LNCaP clone FGC (cell line): ENCODE measurements around the gene TBX5.

Experiments used
- DNase-seq: peaks from one replicate; pipeline ENCODE4 v3.0.0-alpha.2; 2011; ENCODE audit warnings: low read depth
- H3K4me3 ChIP-seq: 2 replicates; pipeline ENCODE4 v1.5.1; 2011; ENCODE audit warnings: mild to moderate bottlenecking, low read depth, low read length, control low read depth
- TF ChIP-seq, protein P1 (sequence below): IDR thresholded peaks from 2 replicates; pipeline ENCODE4 v1.5.1; 2012; ENCODE audit warnings: mild to moderate bottlenecking; ENCODE audit not compliant: control insufficient read depth, insufficient read depth; ENCODE audit errors: extremely low read depth

The TBX5 gene

DNA sequence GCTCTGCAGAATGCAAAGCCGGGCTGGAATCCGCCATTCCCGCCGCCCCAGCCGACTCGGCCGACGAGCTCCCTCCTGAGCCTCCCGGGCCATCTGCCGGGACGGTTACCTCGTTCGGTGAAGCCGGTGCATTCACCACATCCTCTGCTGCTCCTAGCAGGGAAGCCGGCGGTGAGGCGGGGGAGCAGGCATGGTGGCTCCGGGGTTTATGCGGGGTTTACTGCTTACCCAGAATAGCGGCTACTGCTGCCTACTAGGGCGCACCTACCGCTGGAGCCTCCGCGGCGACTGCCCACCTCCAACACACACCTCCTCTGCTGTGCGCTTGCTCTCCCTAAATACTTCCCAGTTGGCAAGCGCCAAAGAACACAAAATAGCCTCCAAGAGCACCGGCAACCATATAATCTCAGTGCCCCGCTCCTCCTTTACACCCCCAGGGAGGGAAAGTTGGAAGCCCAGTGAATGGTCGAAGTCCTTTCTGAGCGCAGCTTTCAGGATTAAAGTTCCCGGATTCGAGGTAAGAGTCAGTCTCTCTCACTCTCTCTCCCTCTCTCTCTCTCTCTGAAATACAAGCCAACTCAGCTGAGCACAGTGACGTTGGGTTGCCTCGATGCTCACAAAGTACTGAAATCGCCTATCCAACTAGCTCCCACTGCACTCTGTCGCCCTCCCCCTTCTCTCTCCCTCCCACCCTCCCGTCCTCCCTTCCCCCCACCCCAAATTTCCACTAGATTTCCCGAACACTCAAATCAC lies at the start of gene TBX5:
TSS of gene TBX5 (minus strand) at position 626 of the 753 bp plus-strand sequence. CDS start 2,246 bp downstream, outside the sequence.
- TF ChIP-seq, protein P1, sequence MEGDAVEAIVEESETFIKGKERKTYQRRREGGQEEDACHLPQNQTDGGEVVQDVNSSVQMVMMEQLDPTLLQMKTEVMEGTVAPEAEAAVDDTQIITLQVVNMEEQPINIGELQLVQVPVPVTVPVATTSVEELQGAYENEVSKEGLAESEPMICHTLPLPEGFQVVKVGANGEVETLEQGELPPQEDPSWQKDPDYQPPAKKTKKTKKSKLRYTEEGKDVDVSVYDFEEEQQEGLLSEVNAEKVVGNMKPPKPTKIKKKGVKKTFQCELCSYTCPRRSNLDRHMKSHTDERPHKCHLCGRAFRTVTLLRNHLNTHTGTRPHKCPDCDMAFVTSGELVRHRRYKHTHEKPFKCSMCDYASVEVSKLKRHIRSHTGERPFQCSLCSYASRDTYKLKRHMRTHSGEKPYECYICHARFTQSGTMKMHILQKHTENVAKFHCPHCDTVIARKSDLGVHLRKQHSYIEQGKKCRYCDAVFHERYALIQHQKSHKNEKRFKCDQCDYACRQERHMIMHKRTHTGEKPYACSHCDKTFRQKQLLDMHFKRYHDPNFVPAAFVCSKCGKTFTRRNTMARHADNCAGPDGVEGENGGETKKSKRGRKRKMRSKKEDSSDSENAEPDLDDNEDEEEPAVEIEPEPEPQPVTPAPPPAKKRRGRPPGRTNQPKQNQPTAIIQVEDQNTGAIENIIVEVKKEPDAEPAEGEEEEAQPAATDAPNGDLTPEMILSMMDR = no peak
- DNase-seq = no peak
- no peak within 1 kb of the TSS for H3K4me3 ChIP-seq

DNA sequence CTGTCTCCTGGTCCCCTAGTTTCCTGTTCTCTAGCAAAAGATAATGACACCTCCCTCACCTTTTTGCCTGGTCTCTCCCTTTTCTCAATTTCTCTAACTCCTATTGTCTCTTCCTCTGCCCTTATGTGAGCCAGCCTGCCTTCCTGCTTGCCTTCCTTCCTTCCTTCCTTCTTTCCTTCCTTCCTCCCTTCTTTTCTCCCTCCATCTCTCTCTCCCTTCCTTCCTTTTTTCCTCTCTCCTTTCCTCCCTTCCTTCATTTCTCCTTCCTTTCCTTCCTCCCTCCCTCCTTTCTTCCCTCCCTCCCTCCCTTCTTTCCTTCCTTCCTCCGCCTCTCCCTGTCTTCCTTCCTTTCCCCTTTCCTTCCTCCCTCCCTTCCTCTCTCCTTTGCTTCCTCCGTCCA lies 45.7 kb upstream of the TBX5 start:
- no peak for DNase-seq
- no peak overlapping the region for H3K4me3 ChIP-seq
- TF ChIP-seq, protein P1 = no peak

DNA sequence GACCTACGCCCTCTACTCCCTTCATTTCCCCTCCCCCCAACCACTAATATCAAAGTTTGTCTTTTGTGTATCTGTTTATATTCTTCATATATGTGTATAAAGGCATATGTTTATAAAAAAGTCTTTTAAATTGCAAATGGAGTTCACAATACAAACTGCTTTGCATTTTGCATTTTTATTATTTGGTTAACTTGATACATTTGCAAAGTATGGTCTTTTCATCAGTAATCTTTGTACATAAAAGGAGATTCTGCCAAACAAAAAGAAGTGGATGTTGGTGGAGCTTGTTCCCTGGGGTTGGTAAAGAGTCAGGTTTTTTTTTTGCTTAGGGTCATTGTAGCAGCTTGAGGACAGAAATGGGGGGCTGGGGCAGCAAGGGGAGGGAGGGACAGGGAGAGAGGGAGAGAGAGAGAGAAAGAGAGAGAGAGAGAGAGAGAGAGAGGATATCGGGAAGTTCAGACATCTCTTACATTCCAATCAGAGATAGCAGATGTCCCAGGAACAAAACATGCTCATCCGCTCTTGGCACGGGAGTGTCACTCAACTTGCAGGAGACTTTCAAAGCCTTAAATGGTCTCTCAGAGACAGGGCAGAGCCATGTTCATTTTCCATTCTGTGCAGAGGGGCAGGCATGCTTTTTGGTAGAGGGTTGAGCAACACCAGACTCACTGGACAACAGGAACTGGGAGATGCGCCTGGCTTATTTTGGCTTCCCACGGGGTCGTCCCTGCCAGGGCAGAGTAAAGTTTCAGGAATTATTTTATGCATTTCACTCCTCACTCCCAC lies 44.8 kb upstream of the TBX5 start:
- TF ChIP-seq, protein P1 = no peak
- no peak for DNase-seq
- no peak overlapping the region for H3K4me3 ChIP-seq

DNA sequence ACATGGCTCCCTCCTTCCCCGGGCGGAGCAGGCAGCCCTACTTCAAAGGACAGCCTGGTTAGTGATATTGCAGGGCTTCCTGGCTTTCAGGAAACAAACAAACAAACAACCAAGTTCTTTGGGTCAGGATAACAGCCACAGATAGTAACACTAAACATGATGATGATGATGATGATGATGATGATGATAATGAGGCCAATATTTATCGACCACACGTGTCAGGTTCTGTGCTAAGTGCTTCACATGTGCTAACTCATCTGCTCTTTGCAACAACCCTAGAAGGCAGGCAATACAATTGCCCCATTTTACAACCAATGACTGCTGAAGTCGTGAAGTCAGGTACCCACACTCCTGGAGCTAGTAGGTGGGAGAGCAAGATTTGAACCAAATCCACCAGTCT lies 44.1 kb upstream of the TBX5 start:
- DNase-seq = no peak
- TF ChIP-seq, protein P1 = no peak
- H3K4me3 ChIP-seq = no peak overlapping the region

DNA sequence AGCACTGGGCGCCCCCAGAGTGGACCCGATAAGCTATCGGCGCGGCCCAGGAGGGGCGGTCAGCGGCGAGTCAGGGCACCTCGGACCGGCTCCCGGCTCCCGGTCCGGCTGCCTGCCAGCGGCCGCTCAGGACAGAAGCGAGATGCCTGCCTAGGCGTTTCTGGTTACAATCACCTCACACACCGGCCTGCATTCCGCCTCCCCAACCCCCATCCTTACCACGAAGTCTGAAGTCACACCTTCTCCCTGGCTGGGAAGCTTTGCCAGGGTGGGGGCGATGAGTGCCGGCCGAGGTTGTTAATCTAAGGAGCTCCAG lies 42.6 kb upstream of the TBX5 start:
- no peak overlapping the region for H3K4me3 ChIP-seq
- TF ChIP-seq, protein P1 = no peak
- DNase-seq = no peak

DNA sequence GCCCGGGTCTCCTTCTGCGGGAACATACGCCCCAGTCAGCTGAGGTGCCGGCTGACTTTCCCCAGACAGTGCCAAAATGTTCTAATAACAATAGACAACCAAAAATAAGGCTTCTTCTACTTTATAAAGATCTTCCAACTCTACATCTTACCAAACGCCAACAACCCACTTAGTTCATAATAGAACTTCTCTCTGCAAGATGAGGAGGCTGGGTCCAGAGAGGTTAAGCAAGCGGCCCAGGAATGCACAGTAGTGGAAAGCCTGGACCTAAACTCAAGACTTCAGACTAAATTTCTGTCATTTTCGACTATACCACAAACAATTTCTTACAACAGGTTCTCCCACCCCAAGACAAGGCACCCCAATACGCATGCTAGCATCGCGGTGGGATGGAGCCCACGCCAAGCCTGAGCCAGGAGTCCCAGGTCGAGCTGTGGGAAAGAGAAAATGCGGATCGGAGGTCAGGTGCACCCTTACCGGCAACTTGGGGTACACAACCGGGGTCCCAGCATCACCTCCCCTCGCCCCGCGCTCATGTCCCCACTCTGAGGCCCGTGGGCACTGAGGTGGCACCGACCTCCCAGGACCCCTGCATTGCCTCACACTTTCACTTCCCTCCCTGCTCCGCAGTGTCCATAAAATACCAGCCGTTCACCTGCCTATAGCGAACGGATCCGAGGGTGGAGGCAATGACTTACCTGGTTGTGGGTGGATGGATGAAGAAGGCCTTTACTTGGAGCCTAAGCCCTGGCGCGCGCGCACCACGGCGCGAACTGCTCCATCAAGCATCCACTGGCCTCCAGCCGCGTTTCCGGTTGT lies 42.1 kb upstream of the TBX5 start:
- H3K4me3 ChIP-seq = no peak overlapping the region
- TF ChIP-seq, protein P1 = no peak
- DNase-seq = no peak
